Left lung (tissue), 10 donors: ENCODE data around the gene SYT1. TPM values are rescaled to one million over a fixed set of nuclear protein-coding genes. Genes with fewer than 3 reads are reported as not detected.
A peak's percentile ranks its signal among the peaks of the same experiment; 100 is the strongest.

Source experiments
- ATAC-seq: fragments of 200-7000 bp; cut with Tn5 transposase; one replicate; pipeline ENCODE4 v1.9.1; 2020; ENCODE audit warnings: moderate library complexity
- DNase-seq, 4 donors: peaks; one replicate each; pipeline ENCODE4 v3.0.0-alpha.2; 2013 to 2020
- H3K27ac ChIP-seq, 2 donors: fragments of 200-600 bp; sonication (generic) in 1 of 2; one replicate each; pipeline versions ENCODE4 v1.5.0 to v1.8.0; 2020 to 2021
- H3K27me3 ChIP-seq, 2 donors: fragments of 200-600 bp; sonication (generic) in 1 of 2; one replicate each; pipeline versions ENCODE4 v1.5.0 to v1.8.0; 2020 to 2021
- H3K36me3 ChIP-seq, 2 donors: fragments of 200-600 bp; sonication (generic) in 1 of 2; one replicate each; pipeline versions ENCODE4 v1.5.0 to v1.8.0; 2020 to 2021
- H3K4me1 ChIP-seq, 2 donors: fragments of 200-600 bp; one replicate each; pipeline ENCODE4 v1.8.0; 2021
- H3K4me3 ChIP-seq, 2 donors: fragments of 200-600 bp; sonication (generic) in 1 of 2; one replicate each; pipeline versions ENCODE4 v1.5.0 to v1.8.0; 2020 to 2021; ENCODE audit warnings: mild to moderate bottlenecking in 1 of 2
- H3K9me3 ChIP-seq, 2 donors: fragments of 200-600 bp; sonication (generic) in 1 of 2; one replicate each; pipeline versions ENCODE4 v1.5.0 to v1.8.0; 2020 to 2021
- CTCF ChIP-seq, 2 donors: fragments of 200-600 bp; sonication (generic) in 1 of 2; IDR thresholded peaks; one replicate each; pipeline versions ENCODE4 v1.5.0 to v1.8.0; 2021; ENCODE audit warnings: antibody characterized with exemption in 2 of 2
- intact Hi-C, 2 donors: fragments of 100-400 bp; cut with DNase I; formaldehyde crosslinking; loops; one replicate each; pipeline versions ENCODE4 v1.11.2 to v1.14.2; 2022
- polyA plus RNA-seq, 6 donors: library from polyadenylated mRNA; unstranded; fragments of 120-200 nt; gene quantifications; one replicate each; pipeline ENCODE4 v1.2.1, GENCODE V29; 2013; ENCODE audit not compliant: insufficient read length in 6 of 6
- total RNA-seq, 2 donors: library from RNA; stranded (reverse); fragmentation: NEBNext Ultra II Directional; extraction: Animal tissue kit (Norgen Biotek cat#: 25700); gene quantifications; one replicate each; pipeline ENCODE4 v1.2.1, GENCODE V29; 2021
- donor health status: DM: no; HTN: yes; CAD: no.
- donor health status: DM: no; HTN: no; CAD: no.

Gene SYT1
- total and polyA plus RNA-seq, 8 donors, result 1.5 to 6.9 (median 4.8) TPM

GRCh38 chr12:79441534-79441933, 577.0 kb downstream of the SYT1 start:
- Histone ChIP-seq H3K27me3 (no peaks in the 10 kb centered on the region), H3K27ac (no peak overlapping the region), H3K4me3 (no peak overlapping the region), H3K4me1 (no peaks in the 10 kb centered on the region), H3K36me3 (no peaks in the 10 kb centered on the region), H3K9me3 (no peaks in the 10 kb centered on the region)
- DNase-seq (no peak), ATAC-seq (no peak)
- no peak for TF ChIP-seq CTCF (IDR thresholded peaks at IDR 0.05)
- intact Hi-C loops, result no loop called here

GRCh38 chr12:79442396-79442795, 577.8 kb downstream of the SYT1 start:
- no peak overlapping the region for H3K27ac ChIP-seq
- intact Hi-C loops, result no loop called here
- ATAC-seq, result no peak

GRCh38 chr12:79444089-79444488, 579.5 kb downstream of the SYT1 start:
- H3K36me3 ChIP-seq, result no peaks in the 10 kb centered on the region
- ATAC-seq, result no peak
- intact Hi-C loops, result no loop called here
- no peak overlapping the region for H3K27ac ChIP-seq
- no peak for TF ChIP-seq CTCF (IDR thresholded peaks at IDR 0.05)
- H3K4me1 ChIP-seq, result no peaks in the 10 kb centered on the region
- DNase-seq, result no peak
- H3K27me3 ChIP-seq, result no peaks in the 10 kb centered on the region
- H3K9me3 ChIP-seq, result no peaks in the 10 kb centered on the region
- H3K4me3 ChIP-seq, result no peak overlapping the region

More at GRCh38 chr12:79442396-79442795, 577.8 kb downstream of the SYT1 start:
- no peak for TF ChIP-seq CTCF (IDR thresholded peaks at IDR 0.05)
- H3K36me3 ChIP-seq, result no peaks in the 10 kb centered on the region
- H3K4me1 ChIP-seq, result no peaks in the 10 kb centered on the region
- no peaks in the 10 kb centered on the region for H3K27me3 ChIP-seq
- H3K4me3 ChIP-seq, result no peak overlapping the region
- no peak for DNase-seq
- H3K9me3 ChIP-seq, result no peaks in the 10 kb centered on the region

- no peak for TF ChIP-seq CTCF (IDR thresholded peaks at IDR 0.05)
- peak in 1 of 4 donors; percentile 57 for DNase-seq
- intact Hi-C loops, result no loop called here
Measured at GRCh38 chr12:79448816-79449215, 584.2 kb downstream of the SYT1 start.

GRCh38 chr12:79451365-79451764, 586.8 kb downstream of the SYT1 start:
- Histone ChIP-seq H3K27ac (no peak overlapping the region), H3K36me3 (no peaks in the 10 kb centered on the region), H3K27me3 (no peaks in the 10 kb centered on the region), H3K4me3 (no peak overlapping the region), H3K4me1 (no peaks in the 10 kb centered on the region), H3K9me3 (no peaks in the 10 kb centered on the region)
- intact Hi-C loops, result no loop called here
- no peak for TF ChIP-seq CTCF (IDR thresholded peaks at IDR 0.05)
- DNase-seq (no peak), ATAC-seq (no peak)

More at GRCh38 chr12:79448816-79449215, 584.2 kb downstream of the SYT1 start:
- H3K36me3 ChIP-seq, result no peaks in the 10 kb centered on the region
- no peak for ATAC-seq
- H3K9me3 ChIP-seq, result no peaks in the 10 kb centered on the region
- H3K27me3 ChIP-seq, result no peaks in the 10 kb centered on the region
- H3K27ac ChIP-seq, result no peak overlapping the region
- H3K4me1 ChIP-seq, result no peaks in the 10 kb centered on the region
- H3K4me3 ChIP-seq, result no peak overlapping the region
